Neural cell (in vitro differentiated cells): ENCODE results near the gene STX16. TPM values are rescaled to one million over a fixed set of nuclear protein-coding genes. Genes with fewer than 3 reads are reported as not detected.

Source experiments
- H2AFZ ChIP-seq: fragments of 200-600, 300-800 bp; sonication (generic), shearing (Covaris generic); 2 replicates; pipeline ENCODE4 v1.6.0; 2014; ENCODE audit warnings: low read depth, mild to moderate bottlenecking, antibody characterized with exemption, low read length, moderate library complexity
- H3F3A ChIP-seq: fragments of 200-600 bp; shearing (Covaris generic); 2 replicates; pipeline ENCODE4 v1.6.1; 2016; ENCODE audit warnings: mild to moderate bottlenecking, moderate library complexity, mixed read lengths, antibody characterized with exemption, low read length; ENCODE audit not compliant: insufficient read depth, poor library complexity, severe bottlenecking
- H3K27ac ChIP-seq: fragments of 200-600, 300-800 bp; sonication (generic), shearing (Covaris generic); 2 replicates; pipeline ENCODE4 v1.5.1; 2014; ENCODE audit warnings: mild to moderate bottlenecking, low read length, moderate library complexity
- H3K27me3 ChIP-seq: fragments of 300-800, 200-600 bp; sonication (generic), shearing (Covaris generic); 2 replicates; pipeline ENCODE4 v1.6.0; 2014; ENCODE audit warnings: mild to moderate bottlenecking, low read depth, low read length, moderate library complexity; ENCODE audit not compliant: insufficient read depth
- H3K36me3 ChIP-seq: fragments of 300-800, 200-600 bp; sonication (generic), shearing (Covaris generic); 2 replicates; pipeline ENCODE4 v1.5.1; 2014; ENCODE audit warnings: mild to moderate bottlenecking, antibody characterized with exemption, low read length, moderate library complexity; ENCODE audit not compliant: insufficient read depth
- H3K4me2 ChIP-seq: fragments of 300-800, 200-600 bp; sonication (generic), shearing (Covaris generic); 2 replicates; pipeline ENCODE4 v1.6.0; 2014; ENCODE audit warnings: mild to moderate bottlenecking, low read length
- H3K4me3 ChIP-seq: fragments of 300-800, 200-600 bp; sonication (generic), shearing (Covaris generic); 2 replicates; pipeline ENCODE4 v1.5.1; 2014; ENCODE audit warnings: mild to moderate bottlenecking, low read length, moderate library complexity
- H3K79me2 ChIP-seq: fragments of 200-600 bp; shearing (Covaris generic); replicated peaks from 2 replicates; pipeline ENCODE4 v1.6.0; 2014; ENCODE audit warnings: mild to moderate bottlenecking, low read length, moderate library complexity; ENCODE audit not compliant: insufficient read depth
- H3K9ac ChIP-seq: fragments of 300-800, 200-600 bp; sonication (generic), shearing (Covaris generic); 2 replicates; pipeline ENCODE4 v1.6.1; 2016; ENCODE audit warnings: mild to moderate bottlenecking, low read length, mixed read lengths
- H3K9me2 ChIP-seq: fragments of 200-600 bp; shearing (Covaris generic); 2 replicates; pipeline ENCODE4 v1.6.1; 2016; ENCODE audit warnings: mild to moderate bottlenecking, low read length, mixed read lengths; ENCODE audit not compliant: insufficient read depth
- H3K9me3 ChIP-seq: fragments of 200-600, 300-800 bp; sonication (generic), shearing (Covaris generic); 2 replicates; pipeline ENCODE4 v1.6.1; 2016; ENCODE audit warnings: mild to moderate bottlenecking, mixed run types, low read length, moderate library complexity, mixed read lengths
- H4K20me1 ChIP-seq: fragments of 200-600 bp; shearing (Covaris generic); 2 replicates; pipeline ENCODE4 v1.6.1; 2016; ENCODE audit warnings: mild to moderate bottlenecking, mixed run types; ENCODE audit not compliant: insufficient read depth
- EP300 ChIP-seq: fragments of 450-650 bp; conservative IDR thresholded peaks from 2 replicates; pipeline ENCODE4 v1.6.1; 2014; ENCODE audit warnings: antibody characterized with exemption, mild to moderate bottlenecking, moderate library complexity; ENCODE audit not compliant: poor library complexity, severe bottlenecking
- EZH2 ChIP-seq: fragments of 200-600, 300-800 bp; shearing (Covaris generic), sonication (generic); IDR thresholded peaks from 2 replicates; pipeline ENCODE4 v1.6.1; 2014; ENCODE audit warnings: antibody characterized with exemption, low read length, borderline replicate concordance, mild to moderate bottlenecking; ENCODE audit not compliant: insufficient read depth, poor library complexity, severe bottlenecking
- MXI1 ChIP-seq: fragments of 450-650 bp; conservative IDR thresholded peaks from 2 replicates; pipeline ENCODE4 v1.6.1; 2014; ENCODE audit warnings: antibody characterized with exemption, mild to moderate bottlenecking; ENCODE audit not compliant: poor library complexity, severe bottlenecking
- POLR2AphosphoS5 ChIP-seq: IDR thresholded peaks from 2 replicates; pipeline ENCODE4 v1.6.1; 2012
- RAD21 ChIP-seq: fragments of 450-650 bp; conservative IDR thresholded peaks from 2 replicates; pipeline ENCODE4 v1.6.1; 2014; ENCODE audit warnings: antibody characterized with exemption, mild to moderate bottlenecking, moderate library complexity
- SMC3 ChIP-seq: fragments of 450-650 bp; conservative IDR thresholded peaks from 2 replicates; pipeline ENCODE4 v1.6.1; 2014; ENCODE audit warnings: antibody characterized with exemption, mild to moderate bottlenecking, moderate library complexity; ENCODE audit not compliant: poor library complexity
- TAF1 ChIP-seq: IDR thresholded peaks from 2 replicates; pipeline ENCODE4 v1.6.1; 2012; ENCODE audit warnings: low read depth
- polyA plus RNA-seq: library from polyadenylated mRNA; depleted of rRNA; stranded (reverse); fragments of >200 nt; gene quantifications from 2 replicates; pipeline ENCODE4 v1.2.3, GENCODE V29; 2014
- TF ChIP-seq, protein P1 (sequence below): IDR thresholded peaks from 2 replicates; pipeline ENCODE4 v1.6.1; 2012; ENCODE audit warnings: borderline replicate concordance
- TF ChIP-seq, protein P2 (sequence below): fragments of 450-650 bp; IDR thresholded peaks from 2 replicates; pipeline ENCODE4 v1.5.1; 2014; ENCODE audit warnings: antibody characterized with exemption, mild to moderate bottlenecking, moderate library complexity; ENCODE audit not compliant: poor library complexity, severe bottlenecking

The STX16 gene
- polyA plus RNA-seq, 1 donor from 2014 or later, result 120 TPM

DNA sequence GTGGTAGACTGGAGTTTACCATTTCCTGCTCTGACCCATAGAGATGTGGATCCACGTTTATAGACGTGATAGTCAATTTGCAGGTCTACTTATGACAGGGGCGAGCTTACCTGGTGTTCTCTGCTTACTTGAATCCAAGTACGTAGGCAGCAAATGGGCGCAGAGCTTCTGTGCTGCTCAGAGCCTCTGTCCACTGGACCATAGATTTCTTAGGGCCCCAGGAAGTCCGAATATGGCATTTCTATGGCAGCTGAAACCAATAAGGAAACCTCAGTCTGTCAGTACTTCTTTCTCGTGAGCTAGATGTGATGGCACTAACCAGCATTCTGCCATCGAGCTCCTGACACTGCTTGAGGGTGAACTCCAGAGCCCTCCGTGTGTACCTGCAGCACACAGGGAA lies 22.0 kb downstream of the STX16 start:
- no peaks in the 10 kb centered on the region for H3K27me3 ChIP-seq
- peaks cover 2% of the 10 kb centered on the region for H3K79me2 ChIP-seq
- peaks cover 15% of the 10 kb centered on the region for H3K36me3 ChIP-seq
- no peaks in the 10 kb centered on the region for H3K9me2 ChIP-seq
- no peak overlapping the region for H3K4me2 ChIP-seq
- no peaks in the 10 kb centered on the region for H3F3A ChIP-seq
- no peaks in the 10 kb centered on the region for H3K9me3 ChIP-seq
- TF ChIP-seq SMC3 (no peak), POLR2AphosphoS5 (no peak), MXI1 (no peak), EZH2 (no peak), RAD21 (no peak), TAF1 (no peak), EP300 (no peak)
- TF ChIP-seq, protein P1, sequence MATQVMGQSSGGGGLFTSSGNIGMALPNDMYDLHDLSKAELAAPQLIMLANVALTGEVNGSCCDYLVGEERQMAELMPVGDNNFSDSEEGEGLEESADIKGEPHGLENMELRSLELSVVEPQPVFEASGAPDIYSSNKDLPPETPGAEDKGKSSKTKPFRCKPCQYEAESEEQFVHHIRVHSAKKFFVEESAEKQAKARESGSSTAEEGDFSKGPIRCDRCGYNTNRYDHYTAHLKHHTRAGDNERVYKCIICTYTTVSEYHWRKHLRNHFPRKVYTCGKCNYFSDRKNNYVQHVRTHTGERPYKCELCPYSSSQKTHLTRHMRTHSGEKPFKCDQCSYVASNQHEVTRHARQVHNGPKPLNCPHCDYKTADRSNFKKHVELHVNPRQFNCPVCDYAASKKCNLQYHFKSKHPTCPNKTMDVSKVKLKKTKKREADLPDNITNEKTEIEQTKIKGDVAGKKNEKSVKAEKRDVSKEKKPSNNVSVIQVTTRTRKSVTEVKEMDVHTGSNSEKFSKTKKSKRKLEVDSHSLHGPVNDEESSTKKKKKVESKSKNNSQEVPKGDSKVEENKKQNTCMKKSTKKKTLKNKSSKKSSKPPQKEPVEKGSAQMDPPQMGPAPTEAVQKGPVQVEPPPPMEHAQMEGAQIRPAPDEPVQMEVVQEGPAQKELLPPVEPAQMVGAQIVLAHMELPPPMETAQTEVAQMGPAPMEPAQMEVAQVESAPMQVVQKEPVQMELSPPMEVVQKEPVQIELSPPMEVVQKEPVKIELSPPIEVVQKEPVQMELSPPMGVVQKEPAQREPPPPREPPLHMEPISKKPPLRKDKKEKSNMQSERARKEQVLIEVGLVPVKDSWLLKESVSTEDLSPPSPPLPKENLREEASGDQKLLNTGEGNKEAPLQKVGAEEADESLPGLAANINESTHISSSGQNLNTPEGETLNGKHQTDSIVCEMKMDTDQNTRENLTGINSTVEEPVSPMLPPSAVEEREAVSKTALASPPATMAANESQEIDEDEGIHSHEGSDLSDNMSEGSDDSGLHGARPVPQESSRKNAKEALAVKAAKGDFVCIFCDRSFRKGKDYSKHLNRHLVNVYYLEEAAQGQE, result no peak
- TF ChIP-seq, protein P2, sequence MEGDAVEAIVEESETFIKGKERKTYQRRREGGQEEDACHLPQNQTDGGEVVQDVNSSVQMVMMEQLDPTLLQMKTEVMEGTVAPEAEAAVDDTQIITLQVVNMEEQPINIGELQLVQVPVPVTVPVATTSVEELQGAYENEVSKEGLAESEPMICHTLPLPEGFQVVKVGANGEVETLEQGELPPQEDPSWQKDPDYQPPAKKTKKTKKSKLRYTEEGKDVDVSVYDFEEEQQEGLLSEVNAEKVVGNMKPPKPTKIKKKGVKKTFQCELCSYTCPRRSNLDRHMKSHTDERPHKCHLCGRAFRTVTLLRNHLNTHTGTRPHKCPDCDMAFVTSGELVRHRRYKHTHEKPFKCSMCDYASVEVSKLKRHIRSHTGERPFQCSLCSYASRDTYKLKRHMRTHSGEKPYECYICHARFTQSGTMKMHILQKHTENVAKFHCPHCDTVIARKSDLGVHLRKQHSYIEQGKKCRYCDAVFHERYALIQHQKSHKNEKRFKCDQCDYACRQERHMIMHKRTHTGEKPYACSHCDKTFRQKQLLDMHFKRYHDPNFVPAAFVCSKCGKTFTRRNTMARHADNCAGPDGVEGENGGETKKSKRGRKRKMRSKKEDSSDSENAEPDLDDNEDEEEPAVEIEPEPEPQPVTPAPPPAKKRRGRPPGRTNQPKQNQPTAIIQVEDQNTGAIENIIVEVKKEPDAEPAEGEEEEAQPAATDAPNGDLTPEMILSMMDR, result no peak
- H3K4me3 ChIP-seq, result no peak overlapping the region
- no peak overlapping the region for H3K9ac ChIP-seq
- H4K20me1 ChIP-seq, result no peaks in the 10 kb centered on the region
- no peak overlapping the region for H2AFZ ChIP-seq
- no peak overlapping the region for H3K27ac ChIP-seq

DNA sequence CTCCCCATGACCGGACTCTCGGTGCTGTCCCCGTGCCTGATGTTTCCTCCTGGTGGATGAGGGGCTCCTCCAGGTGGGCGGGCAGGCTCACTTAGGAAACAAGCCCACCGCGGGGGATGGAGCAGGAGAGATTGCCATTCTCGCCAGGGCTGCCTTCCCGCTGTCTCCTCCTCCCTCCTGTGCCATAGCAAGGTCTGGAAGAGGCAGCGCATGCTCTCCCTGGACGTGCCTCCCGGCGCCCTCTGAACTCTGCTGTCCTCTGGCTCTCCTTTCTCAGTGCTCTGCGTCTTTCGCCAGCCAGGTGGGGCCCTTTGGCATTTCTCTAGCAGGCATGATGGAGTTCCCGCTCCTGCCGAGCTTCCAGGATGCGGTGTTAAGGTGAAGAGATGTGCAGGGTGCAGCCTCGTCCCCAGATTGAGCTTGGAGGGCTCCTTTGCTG lies 24.1 kb downstream of the STX16 start:
- Histone ChIP-seq H4K20me1 (no peaks in the 10 kb centered on the region), H3F3A (no peaks in the 10 kb centered on the region), H3K27ac (no peak overlapping the region), H3K9me2 (no peaks in the 10 kb centered on the region), H3K27me3 (no peaks in the 10 kb centered on the region), H3K9me3 (no peaks in the 10 kb centered on the region), H3K36me3 (peaks cover 9% of the 10 kb centered on the region), H3K9ac (no peak overlapping the region), H3K4me2 (no peak overlapping the region), H3K4me3 (no peak overlapping the region), H3K79me2 (peaks cover 2% of the 10 kb centered on the region), H2AFZ (no peak overlapping the region)
- TF ChIP-seq EZH2 (no peak), SMC3 (no peak), TAF1 (no peak), MXI1 (no peak), POLR2AphosphoS5 (no peak), EP300 (no peak), RAD21 (no peak)
- TF ChIP-seq, protein P2, result no peak
- TF ChIP-seq, protein P1, result no peak
